ENCODE data around the gene UBE2G2. TPM values are rescaled to one million over a fixed set of nuclear protein-coding genes. Genes with fewer than 3 reads are reported as not detected.

UBE2G2 gene
- total RNA-seq, 1 donor from 2014 or later: 78.8 TPM

DNA sequence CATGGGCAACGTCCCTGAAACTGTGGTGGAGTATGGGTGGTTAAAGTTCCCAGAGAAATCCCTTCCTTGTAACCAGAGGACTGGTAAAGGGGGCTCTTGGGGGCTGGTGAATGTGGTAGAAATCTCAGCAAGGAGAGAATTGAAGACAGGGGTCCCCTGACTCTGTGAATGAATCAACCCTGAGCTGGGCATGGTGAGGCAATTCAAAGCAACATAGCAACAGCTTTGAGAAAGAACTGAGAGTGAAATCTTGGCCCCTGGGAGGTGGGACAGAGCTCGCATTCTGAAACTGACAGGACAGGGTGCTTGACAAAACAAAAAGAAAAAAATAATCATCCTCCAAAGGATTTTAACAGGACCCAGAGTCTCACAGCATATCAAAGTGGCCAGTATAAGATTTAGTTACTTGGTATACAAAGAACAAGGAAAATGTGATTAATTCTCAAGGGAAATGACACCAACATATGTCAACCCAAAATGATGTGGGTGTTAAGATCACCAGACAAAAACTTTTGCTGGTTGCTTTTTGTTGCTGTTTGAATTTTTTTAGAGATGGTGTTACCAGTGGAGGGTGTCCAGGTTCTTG, 28.0 kb upstream of the UBE2G2 start:
- Histone ChIP-seq H3K27me3 (no peaks in the 10 kb centered on the region), H3K4me1 (no peaks in the 10 kb centered on the region), H3K9me3 (no peaks in the 10 kb centered on the region), H3K4me3 (no peak overlapping the region), H3K36me3 (no peaks in the 10 kb centered on the region), H3K27ac (no peak overlapping the region)
- ATAC-seq: no peak
- TF ChIP-seq, protein P1, sequence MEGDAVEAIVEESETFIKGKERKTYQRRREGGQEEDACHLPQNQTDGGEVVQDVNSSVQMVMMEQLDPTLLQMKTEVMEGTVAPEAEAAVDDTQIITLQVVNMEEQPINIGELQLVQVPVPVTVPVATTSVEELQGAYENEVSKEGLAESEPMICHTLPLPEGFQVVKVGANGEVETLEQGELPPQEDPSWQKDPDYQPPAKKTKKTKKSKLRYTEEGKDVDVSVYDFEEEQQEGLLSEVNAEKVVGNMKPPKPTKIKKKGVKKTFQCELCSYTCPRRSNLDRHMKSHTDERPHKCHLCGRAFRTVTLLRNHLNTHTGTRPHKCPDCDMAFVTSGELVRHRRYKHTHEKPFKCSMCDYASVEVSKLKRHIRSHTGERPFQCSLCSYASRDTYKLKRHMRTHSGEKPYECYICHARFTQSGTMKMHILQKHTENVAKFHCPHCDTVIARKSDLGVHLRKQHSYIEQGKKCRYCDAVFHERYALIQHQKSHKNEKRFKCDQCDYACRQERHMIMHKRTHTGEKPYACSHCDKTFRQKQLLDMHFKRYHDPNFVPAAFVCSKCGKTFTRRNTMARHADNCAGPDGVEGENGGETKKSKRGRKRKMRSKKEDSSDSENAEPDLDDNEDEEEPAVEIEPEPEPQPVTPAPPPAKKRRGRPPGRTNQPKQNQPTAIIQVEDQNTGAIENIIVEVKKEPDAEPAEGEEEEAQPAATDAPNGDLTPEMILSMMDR (IDR thresholded peaks at IDR 0.05): no peak
- DNase-seq: no peak
- intact Hi-C loops (cut with DNase I): no loop called here

DNA sequence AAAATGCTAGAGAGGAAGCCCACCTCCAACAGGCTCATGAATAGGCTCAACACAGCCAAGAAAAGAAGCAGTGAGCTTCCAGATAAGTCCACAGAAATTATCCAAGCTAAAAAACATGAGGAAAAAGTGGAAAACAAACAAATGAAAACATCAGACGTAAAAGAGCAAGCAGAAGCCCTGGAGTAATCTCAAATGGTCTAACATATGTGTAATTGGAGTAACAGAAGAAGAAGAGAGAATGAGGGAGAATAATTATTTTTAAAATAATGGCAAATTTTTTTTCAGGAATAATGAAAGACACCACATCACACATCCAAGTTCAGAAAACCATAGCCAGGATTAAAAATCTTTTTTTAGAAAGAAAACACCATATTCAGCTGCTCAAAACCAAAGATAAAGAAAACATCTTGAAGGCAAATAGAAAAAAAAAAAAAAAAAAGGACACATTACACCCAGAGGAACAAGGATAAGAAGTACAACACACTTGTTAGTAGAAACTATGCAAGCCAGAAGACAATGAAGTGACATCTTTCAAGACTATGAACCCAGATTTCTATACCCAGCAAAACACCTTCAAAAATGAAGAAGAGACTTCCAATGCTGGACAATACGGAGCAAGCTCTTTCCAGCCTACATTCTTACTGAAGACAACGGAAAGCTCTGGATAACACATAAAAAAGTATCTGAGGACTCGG, 26.9 kb upstream of the UBE2G2 start:
- no peaks in the 10 kb centered on the region for H3K9me3 ChIP-seq
- H3K36me3 ChIP-seq: no peaks in the 10 kb centered on the region
- no peak overlapping the region for H3K27ac ChIP-seq
- H3K4me3 ChIP-seq: no peak overlapping the region
- no peaks in the 10 kb centered on the region for H3K27me3 ChIP-seq
- intact Hi-C loops (cut with DNase I): no loop called here
- no peak for ATAC-seq
- TF ChIP-seq, protein P1 (IDR thresholded peaks at IDR 0.05): no peak
- no peak for DNase-seq
- no peaks in the 10 kb centered on the region for H3K4me1 ChIP-seq

DNA sequence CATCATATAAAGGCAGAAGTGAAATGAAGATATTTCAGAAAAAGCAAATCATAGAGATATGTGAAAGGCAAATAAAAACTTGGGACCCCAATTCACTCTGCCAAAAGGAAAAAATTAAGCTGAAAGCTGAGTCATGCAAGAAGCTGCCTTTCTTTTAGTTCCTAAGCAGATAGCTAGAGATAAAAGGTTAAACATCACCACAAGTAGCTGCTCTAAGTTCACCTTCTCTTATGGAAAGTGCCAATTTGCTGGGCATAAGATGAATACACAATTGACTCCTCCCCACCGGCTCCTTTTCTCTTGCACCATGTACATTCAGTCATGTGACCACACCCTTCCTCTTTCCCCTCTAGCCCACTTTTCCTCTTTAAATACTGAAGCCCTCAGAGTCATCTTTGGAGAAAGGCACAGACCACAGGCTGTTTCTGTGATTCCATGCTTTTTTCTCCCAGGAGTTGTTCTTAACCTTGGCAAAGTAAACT, 21.6 kb upstream of the UBE2G2 start:
- intact Hi-C loops (cut with DNase I): no loop called here
- ATAC-seq: peak; percentile 42
- Histone ChIP-seq H3K27ac (no peak overlapping the region), H3K9me3 (peaks cover 10% of the 10 kb centered on the region), H3K4me1 (no peaks in the 10 kb centered on the region), H3K4me3 (no peak overlapping the region), H3K36me3 (no peaks in the 10 kb centered on the region), H3K27me3 (no peaks in the 10 kb centered on the region)
- no peak for DNase-seq
- TF ChIP-seq, protein P1 (IDR thresholded peaks at IDR 0.05): no peak

DNA sequence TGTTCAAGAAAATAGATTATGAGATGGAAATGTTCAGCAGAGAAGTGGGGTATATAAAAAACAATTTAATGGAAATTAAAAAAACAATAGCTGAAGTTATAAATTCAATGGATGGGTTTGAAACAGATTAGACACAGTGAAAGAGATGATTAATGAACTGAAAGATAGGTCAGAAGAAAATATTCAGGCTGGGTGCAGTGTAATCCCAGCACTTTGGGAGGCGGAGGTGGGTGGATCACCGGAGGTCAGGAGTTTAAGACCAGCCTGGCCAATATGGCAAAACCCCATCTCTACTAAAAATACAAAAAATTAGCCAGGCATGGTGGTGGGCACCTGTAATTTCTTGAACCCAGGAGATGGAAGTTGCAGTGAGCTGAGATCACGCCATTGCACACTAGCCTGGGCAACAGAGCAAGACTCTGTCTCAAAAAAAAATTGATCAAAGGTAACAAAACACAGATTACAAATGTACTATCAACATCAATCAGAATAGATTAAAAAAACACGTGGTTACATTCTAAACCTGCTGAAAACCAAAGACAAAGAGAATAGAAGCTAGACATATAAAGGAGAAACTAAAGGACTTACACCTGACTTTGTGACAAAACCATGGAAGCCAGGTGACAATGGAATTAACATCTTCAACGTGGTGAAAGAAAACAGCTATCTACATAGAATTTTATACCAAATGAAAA, 21.0 kb upstream of the UBE2G2 start:
- intact Hi-C loops (cut with DNase I): no loop called here
- Histone ChIP-seq H3K9me3 (peaks cover 10% of the 10 kb centered on the region), H3K4me3 (no peak overlapping the region), H3K27me3 (no peaks in the 10 kb centered on the region), H3K4me1 (no peaks in the 10 kb centered on the region), H3K27ac (no peak overlapping the region), H3K36me3 (no peaks in the 10 kb centered on the region)
- DNase-seq (no peak), ATAC-seq (no peak)
- TF ChIP-seq, protein P1 (IDR thresholded peaks at IDR 0.05): no peak

DNA sequence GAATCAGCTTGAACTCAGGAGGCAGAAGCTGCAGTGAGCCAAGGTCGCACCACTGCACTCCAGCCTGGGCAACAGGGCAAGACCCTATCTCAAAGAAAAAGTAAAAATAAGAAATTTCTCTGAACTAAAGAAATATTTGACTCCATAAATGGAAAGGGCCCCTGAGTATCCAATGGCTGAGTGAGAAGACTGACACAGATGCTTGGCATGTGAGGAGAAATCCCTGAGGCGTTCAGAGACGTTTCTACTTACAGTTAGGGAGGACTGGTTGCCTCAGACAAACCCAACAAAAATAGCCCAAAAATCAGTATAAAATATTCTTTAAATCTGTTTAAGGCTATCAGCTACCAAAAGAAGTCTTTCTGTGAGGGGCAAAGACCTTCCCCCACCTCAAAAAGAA, 19.2 kb upstream of the UBE2G2 start:
- no peak for DNase-seq
- intact Hi-C loops (cut with DNase I): no loop called here

More for the DNA sequence above, 19.2 kb upstream of the UBE2G2 start:
- Histone ChIP-seq H3K4me1 (peaks cover 8% of the 10 kb centered on the region), H3K9me3 (peaks cover 10% of the 10 kb centered on the region), H3K27me3 (no peaks in the 10 kb centered on the region), H3K4me3 (no peak overlapping the region), H3K36me3 (no peaks in the 10 kb centered on the region), H3K27ac (no peak overlapping the region)
- TF ChIP-seq, protein P1 (IDR thresholded peaks at IDR 0.05): no peak
- no peak for ATAC-seq

Data from upper lobe of right lung (tissue), 1 donor.